PC-9 (cell line): ENCODE results near the gene UCHL1. TPM values are rescaled to one million over a fixed set of nuclear protein-coding genes. Genes with fewer than 3 reads are reported as not detected.
"Not testable (repeated sequence)": the region's sequence is repeated elsewhere in the genome, so short reads cannot be mapped to it uniquely, and the experiment has no call there.

Source experiments
- BruUV-seq: library from RNA; stranded (reverse); fragments of 400-500 nt; replicated peaks from 2 replicates; lab custom pipeline; 2021; lab: Mats Ljungman, UMichigan
- CTCF ChIA-PET: fragments of 300-600 bp; sonication (Branson Sonifier 250); formaldehyde crosslinking; loops from one replicate; lab custom pipeline; 2022; ENCODE audit warnings: antibody characterized with exemption; lab: Charles Lee
- POLR2A ChIA-PET: fragments of 300-600 bp; sonication (Branson Sonifier 250); formaldehyde crosslinking; loops from one replicate; lab custom pipeline; 2022; ENCODE audit warnings: antibody characterized with exemption; ENCODE audit not compliant: unreplicated experiment; lab: Charles Lee
- DNase-seq, 2 experiments: peaks; one replicate each; pipeline versions ENCODE4 v3.0.0 to v3.0.0-alpha.2; 2015 to 2022; ENCODE audit warnings: mixed read lengths in 1 of 2
- H2AFZ ChIP-seq: fragments of 200-600 bp; sonication (generic); 2 replicates; pipeline ENCODE4 v1.8.1; 2017; ENCODE audit warnings: antibody characterized with exemption
- H3F3A ChIP-seq: fragments of 200-600 bp; sonication (generic); 2 replicates; pipeline ENCODE4 v1.8.1; 2017; ENCODE audit warnings: antibody characterized with exemption, mild to moderate bottlenecking, low read depth; ENCODE audit not compliant: insufficient read depth
- H3K27ac ChIP-seq: fragments of 200-600 bp; sonication (generic); 2 replicates; pipeline ENCODE4 v1.6.1; 2016; ENCODE audit warnings: mixed run types
- H3K27me3 ChIP-seq: fragments of 200-600 bp; sonication (generic); 2 replicates; pipeline ENCODE4 v1.6.1; 2016; ENCODE audit warnings: low read depth, mixed run types; ENCODE audit not compliant: insufficient read depth
- H3K36me3 ChIP-seq: fragments of 200-600 bp; sonication (generic); 2 replicates; pipeline ENCODE4 v1.6.1; 2016; ENCODE audit warnings: low read depth, mixed run types
- H3K4me1 ChIP-seq: fragments of 200-600 bp; sonication (generic); replicated peaks from 2 replicates; pipeline ENCODE4 v1.6.1; 2016; ENCODE audit warnings: mixed run types; ENCODE audit not compliant: insufficient read depth
- H3K4me2 ChIP-seq: fragments of 200-600 bp; sonication (generic); 2 replicates; pipeline ENCODE4 v1.6.1; 2017; ENCODE audit warnings: mixed run types
- H3K4me3 ChIP-seq: fragments of 200-600 bp; sonication (generic); 2 replicates; pipeline ENCODE4 v1.6.1; 2016; ENCODE audit warnings: mixed run types
- H3K79me2 ChIP-seq: fragments of 200-600 bp; sonication (generic); 2 replicates; pipeline ENCODE4 v1.6.1; 2017; ENCODE audit warnings: low read depth, mixed run types
- H3K9me2 ChIP-seq: fragments of 200-600 bp; sonication (generic); 2 replicates; pipeline ENCODE4 v1.8.1; 2017; ENCODE audit warnings: mild to moderate bottlenecking; ENCODE audit not compliant: insufficient read depth
- H3K9me3 ChIP-seq: fragments of 200-600 bp; sonication (generic); 2 replicates; pipeline ENCODE4 v1.8.1; 2016; ENCODE audit warnings: low read depth; ENCODE audit not compliant: insufficient read depth
- H4K20me1 ChIP-seq: fragments of 200-600 bp; sonication (generic); 2 replicates; pipeline ENCODE4 v1.8.1; 2017; ENCODE audit not compliant: insufficient read depth
- CTCF ChIP-seq: fragments of 200-600 bp; sonication (generic); conservative IDR thresholded peaks from 2 replicates; pipeline ENCODE4 v1.6.1; 2017; ENCODE audit warnings: mixed run types, antibody characterized with exemption, mild to moderate bottlenecking, moderate library complexity
- EZH2 ChIP-seq: fragments of 200-600 bp; sonication (generic); IDR thresholded peaks from 2 replicates; pipeline ENCODE4 v1.8.0; 2017; ENCODE audit warnings: antibody characterized with exemption, low read depth
- intact Hi-C: fragments of 100-400 bp; cut with micrococcal nuclease; formaldehyde crosslinking; loops from one replicate; pipeline ENCODE4 v1.10.0; 2022; ENCODE audit not compliant: unreplicated experiment
- total RNA-seq: library from RNA; stranded (reverse); gene quantifications from 2 replicates; pipeline ENCODE4 v1.2.3, GENCODE V29; 2021

Gene UCHL1
- total RNA-seq, 1 experiment from 2014 or later, result 1,253 TPM

- no peak overlapping the region for H3K27ac ChIP-seq
- peaks cover 30% of the 10 kb centered on the region for H3K36me3 ChIP-seq
- peaks cover 32% of the 10 kb centered on the region for H4K20me1 ChIP-seq
- peaks cover 63% of the 10 kb centered on the region for H3F3A ChIP-seq
- no peaks in the 10 kb centered on the region for H3K4me1 ChIP-seq
- intact Hi-C loops, result no loop called here
- H2AFZ ChIP-seq, result no peak overlapping the region
- H3K27me3 ChIP-seq, result no peaks in the 10 kb centered on the region
- no peak overlapping the region for H3K4me2 ChIP-seq
- H3K79me2 ChIP-seq, result no peaks in the 10 kb centered on the region
- POLR2A ChIA-PET, result interaction anchor here (0.6 kb wide), 2 partner anchors 8 to 50 kb away, joined by 4 to 7 read pairs; no protein-coding TSS in a partner anchor
- H3K9me3 ChIP-seq, result no peaks in the 10 kb centered on the region
- no peaks in the 10 kb centered on the region for H3K9me2 ChIP-seq
- CTCF ChIA-PET, result no interaction called here
- H3K4me3 ChIP-seq, result no peak overlapping the region
- TF ChIP-seq CTCF (no peak), EZH2 (no peak)
- no TSS peak for BruUV-seq
- no peak for DNase-seq
Measured at GRCh38 chr4:41268721-41269517, 12.2 kb downstream of the UCHL1 start.

DNA sequence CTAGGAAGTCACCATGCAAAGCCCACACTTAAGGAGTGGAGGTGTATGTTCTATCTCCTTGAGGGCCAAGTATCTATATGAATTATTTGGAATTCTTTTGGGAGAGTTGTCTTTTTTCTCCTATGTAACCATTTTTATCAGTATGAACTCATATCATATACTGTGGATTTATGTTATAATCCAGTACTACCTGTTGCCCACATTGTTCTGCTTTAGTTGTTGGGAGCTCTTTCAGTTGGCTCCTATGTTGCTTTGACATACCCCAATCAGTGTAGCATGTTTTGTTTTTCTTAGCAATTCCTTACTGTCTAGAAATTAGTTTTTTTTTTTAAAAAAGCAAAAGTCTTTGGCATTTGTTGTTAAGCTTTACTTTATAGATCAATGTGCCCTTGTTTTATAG is 13.0 kb downstream of the UCHL1 start:
- Histone ChIP-seq H3K4me2 (no peak overlapping the region), H3K9me3 (no peaks in the 10 kb centered on the region), H3K27me3 (no peaks in the 10 kb centered on the region), H3F3A (peaks cover 56% of the 10 kb centered on the region), H3K79me2 (no peaks in the 10 kb centered on the region), H3K4me3 (no peak overlapping the region), H2AFZ (no peak overlapping the region), H3K9me2 (no peaks in the 10 kb centered on the region), H3K4me1 (no peaks in the 10 kb centered on the region), H4K20me1 (peaks cover 24% of the 10 kb centered on the region), H3K36me3 (peaks cover 22% of the 10 kb centered on the region), H3K27ac (no peak overlapping the region)
- intact Hi-C loops, result no loop called here
- no peak for TF ChIP-seq CTCF
- TF ChIP-seq EZH2, result no peak
- ChIA-PET CTCF (no interaction called here), POLR2A (interaction anchor here (0.6 kb wide), 1 partner anchor 49 kb away, joined by 4 read pairs; no protein-coding TSS in a partner anchor)
- no peak for DNase-seq
- no TSS peak for BruUV-seq

- H3K4me3 ChIP-seq, H3F3A ChIP-seq, intact Hi-C loops, H3K27me3 ChIP-seq, H3K9me2 ChIP-seq, H2AFZ ChIP-seq, H3K9me3 ChIP-seq, BruUV-seq, POLR2A ChIA-PET, H3K4me2 ChIP-seq, DNase-seq, H3K4me1 ChIP-seq, H3K36me3 ChIP-seq, CTCF ChIA-PET, H4K20me1 ChIP-seq, H3K79me2 ChIP-seq, H3K27ac ChIP-seq: not testable (repeated sequence)
Measured at GRCh38 chr4:41275931-41276330, 19.2 kb downstream of the UCHL1 start.
